Testis (tissue), 3 donors: ENCODE results near the gene NR2E1. TPM values are rescaled to one million over a fixed set of nuclear protein-coding genes. Genes with fewer than 3 reads are reported as not detected.

Experiments used
- DNase-seq: peaks from one replicate; pipeline ENCODE4 v3.0.0-alpha.2; 2019
- H3K27ac ChIP-seq, 2 donors: fragments of 200-600 bp; sonication (generic); one replicate each; pipeline ENCODE4 v1.5.1; 2019
- H3K27me3 ChIP-seq: fragments of 200-600 bp; sonication (generic); one replicate; pipeline ENCODE4 v1.5.1; 2019
- H3K36me3 ChIP-seq: fragments of 200-600 bp; sonication (generic); one replicate; pipeline ENCODE4 v1.5.1; 2017; ENCODE audit warnings: low read depth; ENCODE audit errors: missing control alignments
- H3K4me1 ChIP-seq: fragments of 200-600 bp; sonication (generic); one replicate; pipeline ENCODE4 v1.5.1; 2019
- H3K4me3 ChIP-seq, 2 donors: fragments of 200-600 bp; sonication (generic); one replicate each; pipeline ENCODE4 v1.5.1; 2017 to 2019
- H3K9me3 ChIP-seq: fragments of 200-600 bp; sonication (generic); one replicate; pipeline ENCODE4 v1.5.1; 2017
- CTCF ChIP-seq, 3 experiments: fragments of 450-650 bp in 2 of 3; fragments of 200-600 bp in 1 of 3; sonication (generic) in 1 of 3; IDR thresholded peaks; one replicate each; pipeline ENCODE4 v1.5.1; 2016 to 2019; ENCODE audit warnings: antibody characterized with exemption in 3 of 3, mild to moderate bottlenecking in 2 of 3, moderate library complexity in 1 of 3
- POLR2A ChIP-seq: fragments of 450-650 bp; IDR thresholded peaks from one replicate; pipeline ENCODE4 v1.6.1; 2017; ENCODE audit warnings: antibody characterized with exemption, mild to moderate bottlenecking, moderate library complexity
- WGBS, 2 donors: methylation state at CpG; one replicate each; pipeline ENCODE4 v1.1.5; 2018; 5-methylcytosine and 5-hydroxymethylcytosine counted together
- intact Hi-C: fragments of 100-400 bp; cut with DNase I; formaldehyde crosslinking; loops from one replicate; pipeline ENCODE4 v1.15.1; 2023; ENCODE audit warnings: low total_unique reads
- polyA plus RNA-seq: library from polyadenylated mRNA; stranded (reverse); fragments of 350-450 nt; fragmentation: Illumina TruSeq; extraction: RNeasy Lipid Tissue Mini Kit (QIAGEN cat#74804); gene quantifications from one replicate; pipeline ENCODE4 v1.2.3, GENCODE V29; 2014; ENCODE audit warnings: low read depth, low replicate concordance; ENCODE audit not compliant: insufficient read depth
- total RNA-seq, 2 donors: library from RNA; depleted of rRNA; stranded (reverse); fragments of >200 nt; gene quantifications; one replicate each; pipeline ENCODE4 v1.2.3, GENCODE V29; 2016

Gene NR2E1
- total and polyA plus RNA-seq, 3 donors from 2014 or later: 0.12 to 0.39 (median 0.30) TPM

- intact Hi-C loops: no loop called here
- H3K27ac ChIP-seq: no peak overlapping the region
- WGBS, 2 donors: 10 to 12% methylated on average over 17 to 22 of the region's 22 CpGs
- TF ChIP-seq CTCF (IDR thresholded peaks at IDR 0.05): no peak
- no peak for TF ChIP-seq POLR2A
- H3K4me3 ChIP-seq: peak overlapping the region in 1 of 2 donors; percentile 29
- no peak for DNase-seq
- peaks cover 11% of the 10 kb centered on the region for H3K27me3 ChIP-seq
- H3K9me3 ChIP-seq: no peaks in the 10 kb centered on the region
- no peaks in the 10 kb centered on the region for H3K4me1 ChIP-seq
- no peaks in the 10 kb centered on the region for H3K36me3 ChIP-seq
Measured at GRCh38 chr6:108175176-108175591, 9.4 kb downstream of the NR2E1 start.

- Histone ChIP-seq H3K4me1 (no peaks in the 10 kb centered on the region), H3K27ac (no peak overlapping the region), H3K4me3 (peak overlapping the region; percentile 12 to 29), H3K9me3 (no peaks in the 10 kb centered on the region), H3K27me3 (peaks cover 8% of the 10 kb centered on the region), H3K36me3 (no peaks in the 10 kb centered on the region)
- no peak for DNase-seq
- TF ChIP-seq CTCF (IDR thresholded peaks at IDR 0.05) (peak in 2 of 3 experiments; percentile 8 to 33), POLR2A (no peak)
- WGBS, 2 donors: 3 to 4% methylated on average over 24 to 38 of the region's 38 CpGs
- intact Hi-C loops: no loop called here
Measured at GRCh38 chr6:108175592-108176279, 9.9 kb downstream of the NR2E1 start.

- intact Hi-C loops: no loop called here
- Histone ChIP-seq H3K27me3 (peaks cover 7% of the 10 kb centered on the region), H3K4me1 (no peaks in the 10 kb centered on the region), H3K4me3 (peak overlapping the region; percentile 12 to 29), H3K27ac (no peak overlapping the region), H3K36me3 (no peaks in the 10 kb centered on the region), H3K9me3 (no peaks in the 10 kb centered on the region)
- TF ChIP-seq CTCF (IDR thresholded peaks at IDR 0.05) (no peak), POLR2A (no peak)
- WGBS, 2 donors: 13 to 16% methylated on average over 8 to 43 of the region's 46 CpGs
- DNase-seq: no peak
Measured at GRCh38 chr6:108176281-108177089, 10.7 kb downstream of the NR2E1 start.

- Histone ChIP-seq H3K27ac (no peak overlapping the region), H3K27me3 (no peaks in the 10 kb centered on the region), H3K4me3 (no peak overlapping the region), H3K36me3 (no peaks in the 10 kb centered on the region), H3K9me3 (no peaks in the 10 kb centered on the region), H3K4me1 (no peaks in the 10 kb centered on the region)
- 47 to 49% methylated on average over 4 of the region's 4 CpGs for WGBS, 2 donors
- TF ChIP-seq POLR2A (no peak), CTCF (IDR thresholded peaks at IDR 0.05) (no peak)
- intact Hi-C loops: no loop called here
- no peak for DNase-seq
Measured at GRCh38 chr6:108179741-108180140, 13.9 kb downstream of the NR2E1 start.
